OCI-LY1 (cell line): ENCODE measurements around the gene DNAJB8.
A peak's percentile ranks its signal among the peaks of the same experiment; 100 is the strongest.

Source experiments
- CTCF ChIP-seq: fragments of 200-600 bp; sonication (generic), shearing (Covaris generic); IDR thresholded peaks from 2 replicates; pipeline ENCODE4 v1.5.1; 2017; ENCODE audit warnings: mild to moderate bottlenecking, antibody characterized with exemption, low read length, moderate library complexity, mixed read lengths
- EZH2 ChIP-seq: fragments of 200-600 bp; sonication (generic), shearing (Covaris generic); IDR thresholded peaks from 2 replicates; pipeline ENCODE4 v1.8.0; 2017; ENCODE audit warnings: borderline replicate concordance, mixed run types, mild to moderate bottlenecking, antibody characterized with exemption, low read length, moderate library complexity, mixed read lengths

GRCh38 chr3:128426128-128426921, 40.4 kb downstream of the DNAJB8 start:
- TF ChIP-seq CTCF, result peak; percentile 77
- TF ChIP-seq EZH2, result no peak
